Activated CD4-positive, CD25-positive, alpha-beta regulatory T cell treated with anti-CD3 and anti-CD28 coated beads, Interleukin-2, amount 50 U/mL, for 16 hours (primary cell): Measurements from ENCODE around the gene ATP2B3.

Experiments
- DNase-seq: peaks from one replicate; pipeline ENCODE4 v3.0.0-alpha.2; 2020; ENCODE audit warnings: low read depth, low spot score

The ATP2B3 gene

DNA sequence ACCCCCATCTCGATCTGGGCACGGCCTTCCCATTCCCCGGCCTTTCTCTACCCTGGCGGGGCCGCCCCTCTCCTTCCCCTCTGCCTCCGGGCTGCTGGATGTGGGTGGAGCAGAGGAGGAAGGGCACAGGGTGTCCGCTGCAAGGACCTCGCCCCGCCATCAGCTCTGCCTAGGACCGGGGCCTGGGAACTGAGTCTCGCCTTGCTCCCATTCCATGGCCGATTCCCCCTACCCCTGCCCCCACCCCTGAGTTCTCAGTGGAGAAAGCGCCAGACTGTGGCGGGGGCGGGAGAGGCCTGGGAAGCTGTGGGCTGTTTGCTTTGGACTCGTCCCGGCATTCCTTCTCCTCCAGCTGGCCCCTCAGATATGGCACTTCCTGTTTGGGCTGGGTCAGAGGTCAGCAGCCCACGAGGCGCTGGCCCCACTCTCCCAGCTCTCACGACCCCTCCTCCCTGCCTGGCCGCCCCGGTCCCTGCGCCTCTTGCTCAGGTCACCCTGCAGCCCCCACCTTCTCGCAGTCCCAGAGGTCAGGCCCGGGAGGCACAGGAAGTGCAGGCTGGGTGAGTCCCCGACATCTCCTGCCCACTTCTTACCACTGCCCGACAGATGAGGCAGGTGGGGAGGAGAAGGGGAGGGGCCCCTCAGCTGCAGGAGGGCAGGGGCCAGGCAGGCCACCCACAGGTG, 29.1 kb upstream of the ATP2B3 start:
- DNase-seq = no peak

GRCh38 chrX:153490217-153490930, 27.1 kb upstream of the ATP2B3 start:
- DNase-seq = no peak

GRCh38 chrX:153491351-153491914, 26.0 kb upstream of the ATP2B3 start:
- no peak for DNase-seq

DNA sequence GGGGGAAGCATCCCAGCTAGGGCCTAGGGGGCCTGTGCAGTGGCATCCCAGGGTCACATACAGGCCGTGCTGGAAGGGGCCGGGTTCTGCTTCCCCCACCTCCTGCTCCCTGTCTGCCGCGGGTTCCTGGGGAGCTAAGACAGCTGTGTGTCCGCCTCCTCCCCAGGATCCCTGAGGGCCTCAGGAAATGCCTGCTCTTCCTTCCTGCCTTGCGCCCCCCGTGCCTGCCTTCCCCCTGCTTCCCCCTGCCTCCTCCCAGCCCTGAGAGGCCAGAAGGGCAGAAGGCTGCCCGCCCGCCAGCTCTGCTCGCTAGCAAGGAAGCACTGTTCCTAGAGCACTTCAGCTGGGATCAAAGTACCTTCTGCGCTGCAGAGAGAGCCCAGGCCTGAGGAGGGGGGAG, 25.5 kb upstream of the ATP2B3 start:
- DNase-seq = no peak

DNA sequence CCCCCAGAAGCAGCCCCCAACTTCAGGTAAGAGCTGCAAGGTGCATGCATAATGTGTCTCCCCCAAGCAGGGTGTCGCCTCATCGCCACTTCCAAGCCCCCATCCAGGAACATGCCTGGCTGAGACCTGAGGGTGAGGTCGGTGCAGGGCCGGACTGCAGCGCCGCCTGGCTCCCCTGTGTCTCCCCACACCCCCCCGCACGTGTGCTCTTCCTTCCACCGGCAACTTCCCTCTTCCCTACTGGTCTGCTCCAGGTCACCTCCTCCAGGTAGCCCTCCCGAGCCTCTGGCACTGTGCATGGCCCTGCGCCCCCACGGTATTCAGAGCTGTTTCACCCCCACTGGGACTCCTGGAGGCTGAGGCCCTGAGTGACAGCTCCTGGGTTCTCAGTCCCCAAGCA, 24.9 kb upstream of the ATP2B3 start:
- DNase-seq = no peak

GRCh38 chrX:153493085-153493484, 24.4 kb upstream of the ATP2B3 start:
- no peak for DNase-seq

- DNase-seq = no peak
Observed at GRCh38 chrX:153494061-153494460, 23.4 kb upstream of the ATP2B3 start.

DNA sequence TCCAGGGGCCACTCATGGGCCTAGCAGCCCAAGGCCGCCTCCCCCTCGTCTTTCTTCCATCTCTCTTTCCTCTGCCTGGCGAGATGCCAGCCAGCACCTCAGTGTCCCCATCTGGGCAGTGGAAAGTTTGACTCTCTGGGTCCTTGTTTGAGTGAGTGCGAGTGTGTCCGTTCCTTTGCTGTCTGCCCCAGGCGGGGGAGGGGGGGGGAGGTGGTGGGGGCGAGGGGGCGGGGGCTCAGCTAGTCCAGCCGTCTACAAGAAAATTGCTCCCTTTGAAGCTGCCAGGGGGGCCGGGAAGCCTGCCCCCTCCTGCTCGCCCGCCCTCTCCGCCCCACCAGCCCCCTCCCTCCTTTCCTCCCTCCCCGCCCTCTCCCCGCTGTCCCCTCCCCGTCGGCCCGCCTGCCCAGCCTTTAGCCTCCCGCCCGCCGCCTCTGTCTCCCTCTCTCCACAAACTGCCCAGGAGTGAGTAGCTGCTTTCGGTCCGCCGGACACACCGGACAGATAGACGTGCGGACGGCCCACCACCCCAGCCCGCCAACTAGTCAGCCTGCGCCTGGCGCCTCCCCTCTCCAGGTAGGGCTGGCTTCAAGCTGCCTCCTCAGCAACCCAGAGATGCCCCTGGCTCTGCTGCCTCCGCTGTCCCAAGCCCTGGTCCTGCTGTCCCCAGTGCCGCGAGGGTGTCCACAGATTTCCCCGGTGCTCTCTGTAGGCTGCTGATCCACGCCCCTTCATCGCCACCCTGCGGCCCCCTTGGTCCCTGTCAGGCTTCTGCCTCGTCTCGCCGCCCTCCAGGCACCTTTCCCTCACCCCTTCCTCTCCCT, 22.7 kb upstream of the ATP2B3 start, which contains the start of gene BGN:
BGN (plus strand) TSS at position 440 of the 821 bp plus-strand sequence. CDS start 9,652 bp downstream, outside the sequence.
- no peak for DNase-seq

GRCh38 chrX:153495362-153495751, 22.1 kb upstream of the ATP2B3 start:
- no peak for DNase-seq

- DNase-seq = no peak
Observed at GRCh38 chrX:153495903-153496589, 21.4 kb upstream of the ATP2B3 start.

GRCh38 chrX:153496590-153496959, 20.9 kb upstream of the ATP2B3 start:
- no peak for DNase-seq

- DNase-seq = no peak
Observed at GRCh38 chrX:153498453-153498852, 19.0 kb upstream of the ATP2B3 start.

DNA sequence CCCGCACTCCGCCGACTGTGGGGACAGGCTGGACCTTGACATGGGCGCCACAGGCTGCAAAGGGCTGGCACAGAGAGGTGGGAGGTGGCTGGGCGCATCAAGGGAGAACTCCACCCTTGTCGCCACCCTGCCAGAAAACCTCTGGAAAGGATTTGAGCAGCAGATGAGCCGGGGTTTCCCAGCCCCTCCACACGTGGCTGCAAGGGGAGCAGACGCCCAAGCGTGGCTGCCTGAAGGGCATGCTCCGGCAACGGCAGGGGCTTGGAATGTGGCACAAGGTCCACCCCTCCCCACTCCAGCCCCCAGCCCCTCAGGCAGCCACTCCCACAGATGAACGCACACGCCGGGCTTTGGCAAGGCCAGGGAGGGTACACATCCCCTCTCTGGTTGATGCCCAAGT, 18.1 kb upstream of the ATP2B3 start:
- no peak for DNase-seq

GRCh38 chrX:153499876-153500275, 17.6 kb upstream of the ATP2B3 start:
- no peak for DNase-seq

GRCh38 chrX:153500676-153501280, 16.7 kb upstream of the ATP2B3 start:
- no peak for DNase-seq

- DNase-seq = no peak
Observed at GRCh38 chrX:153501530-153501929, 15.9 kb upstream of the ATP2B3 start.

DNA sequence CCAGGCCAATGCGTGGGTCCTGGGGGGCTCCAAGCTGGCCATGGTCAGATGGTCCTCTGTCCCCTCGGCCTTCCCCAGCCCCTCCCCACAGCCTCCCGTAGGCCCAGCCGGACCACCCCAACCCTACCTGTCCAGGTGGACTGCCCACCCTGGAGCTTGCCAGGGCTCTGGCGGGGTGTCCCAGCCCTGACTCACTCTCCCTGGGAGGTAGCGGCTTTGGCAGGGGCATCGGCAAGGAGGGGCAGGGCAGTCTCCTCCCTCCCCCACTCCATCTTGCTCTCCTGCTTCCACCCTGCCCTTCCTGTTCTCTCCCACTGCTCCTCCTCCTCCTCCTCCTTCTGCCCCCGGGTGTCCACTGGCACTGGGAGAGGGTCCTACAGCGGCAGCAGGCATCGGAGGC, 15.3 kb upstream of the ATP2B3 start:
- DNase-seq = no peak

DNA sequence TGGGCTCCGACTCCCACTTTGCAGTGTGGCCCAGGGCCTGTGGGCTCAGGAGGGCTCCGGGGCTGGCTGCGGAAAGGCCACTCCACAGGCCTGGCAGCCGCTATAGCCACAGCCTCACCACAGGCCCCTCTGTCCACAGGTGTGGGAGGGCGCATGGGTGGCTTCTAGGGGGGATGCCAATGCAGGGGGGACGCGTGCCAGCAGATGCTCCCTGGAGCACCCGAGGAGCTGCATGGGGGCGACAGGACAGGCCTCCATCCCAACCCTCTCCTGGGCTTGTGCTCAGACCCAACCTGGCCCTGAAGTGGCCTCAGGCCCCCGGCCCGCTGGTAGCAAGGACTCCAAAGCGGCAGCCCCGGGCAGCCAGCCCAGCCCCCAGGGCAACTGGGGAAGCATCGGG, 14.6 kb upstream of the ATP2B3 start:
- DNase-seq = no peak

GRCh38 chrX:153504445-153505016, 12.9 kb upstream of the ATP2B3 start:
- no peak for DNase-seq

DNA sequence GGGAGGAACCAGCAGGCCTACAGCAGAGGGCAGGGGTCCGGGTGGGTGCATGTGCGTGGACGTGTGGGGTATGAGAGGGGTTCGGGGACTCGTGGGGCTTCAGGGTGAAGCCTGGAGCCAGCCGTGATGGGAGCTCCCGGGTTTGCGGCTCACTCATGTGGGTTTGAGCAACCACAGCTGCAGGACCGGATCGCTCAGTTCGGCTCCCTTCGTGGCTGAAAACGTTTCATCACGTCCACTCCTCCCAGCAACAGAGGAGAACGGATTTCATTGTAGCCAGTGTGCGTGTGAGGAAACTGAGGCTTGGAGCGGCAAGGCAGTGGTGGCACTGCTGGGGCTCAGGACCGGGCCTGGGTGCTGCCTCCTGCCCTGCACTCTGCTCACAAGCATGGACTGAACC, 12.1 kb upstream of the ATP2B3 start:
- no peak for DNase-seq
